Lung microvascular endothelial cell (primary cell): Measurements from ENCODE around the gene FER1L5. TPM values are rescaled to one million over a fixed set of nuclear protein-coding genes. Genes with fewer than 3 reads are reported as not detected.

ENCODE experiments used
- DNase-seq, 2 donors: peaks; one replicate each; pipeline versions ENCODE4 v3.0.0 to v3.0.0-alpha.2; 2010; ENCODE audit warnings: low read depth in 2 of 2
- total RNA-seq: library from RNA; depleted of rRNA; stranded (reverse); fragments of >200 nt; gene quantifications from 2 replicates; pipeline ENCODE4 v1.2.1, GENCODE V29; 2014

The FER1L5 gene
- not detected in 2 replicates for total RNA-seq

DNA sequence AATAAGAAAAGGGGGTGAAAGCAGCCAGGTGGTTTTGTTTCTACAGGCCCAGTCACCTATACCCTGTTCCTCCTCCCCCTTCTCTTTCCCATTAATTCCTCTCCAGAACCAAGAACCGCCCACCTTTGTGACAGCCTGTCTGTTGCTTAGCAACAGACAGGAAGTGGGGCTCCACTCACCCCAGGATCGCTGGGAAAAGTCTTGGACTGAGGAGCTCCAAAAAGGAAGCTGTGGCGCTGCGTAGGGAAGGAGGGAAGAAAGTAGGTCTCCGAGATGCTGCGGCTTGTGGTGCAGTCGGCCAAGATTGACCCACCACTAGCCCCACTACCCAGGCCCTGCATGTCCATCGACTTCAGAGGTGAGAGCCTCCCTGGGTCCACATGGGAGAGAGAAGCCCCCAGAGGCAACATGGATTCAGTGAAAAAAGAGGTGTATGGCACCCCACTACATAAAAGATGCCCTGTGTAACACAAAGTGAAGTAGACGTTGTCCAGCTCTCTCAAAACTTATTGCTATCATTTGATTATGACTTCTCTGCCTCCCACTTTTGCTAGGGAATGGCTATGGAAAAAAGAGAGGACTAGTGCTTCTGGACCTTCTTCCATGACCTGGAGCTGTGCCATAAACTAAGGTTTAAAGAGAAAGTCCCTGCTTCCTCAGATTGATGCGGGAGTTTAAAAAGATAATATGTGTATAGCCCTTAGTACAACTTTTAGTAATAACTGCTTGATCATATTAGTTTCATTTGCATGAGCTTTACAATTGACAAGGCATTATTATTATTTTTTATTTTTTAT is at the start of gene FER1L5:
Gene FER1L5, plus strand, starts transcription at position 201 of the 797 bp plus-strand sequence. Its CDS starts 73 bp downstream, at position 274.
- no peak for DNase-seq

DNA sequence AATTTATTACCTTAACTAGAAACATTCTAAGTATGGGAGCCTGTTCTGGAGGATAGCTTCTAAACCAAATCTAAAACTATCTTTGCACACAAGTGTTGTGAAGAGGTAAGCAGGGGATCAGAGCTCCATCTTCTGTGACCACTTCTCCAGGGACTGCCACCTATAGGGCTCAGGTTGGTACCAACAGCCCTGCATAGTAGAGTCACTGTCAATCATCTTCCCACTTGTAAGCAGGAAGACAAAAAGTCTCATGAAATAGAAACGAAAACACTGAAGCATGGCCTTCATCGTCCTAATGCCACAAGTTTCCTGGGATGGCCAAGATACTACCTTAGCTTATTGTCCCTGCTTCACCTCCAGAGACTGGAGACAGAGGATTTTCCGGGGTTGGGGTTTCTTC is 48.3 kb upstream of the FER1L5 start:
- no peak for DNase-seq

DNA sequence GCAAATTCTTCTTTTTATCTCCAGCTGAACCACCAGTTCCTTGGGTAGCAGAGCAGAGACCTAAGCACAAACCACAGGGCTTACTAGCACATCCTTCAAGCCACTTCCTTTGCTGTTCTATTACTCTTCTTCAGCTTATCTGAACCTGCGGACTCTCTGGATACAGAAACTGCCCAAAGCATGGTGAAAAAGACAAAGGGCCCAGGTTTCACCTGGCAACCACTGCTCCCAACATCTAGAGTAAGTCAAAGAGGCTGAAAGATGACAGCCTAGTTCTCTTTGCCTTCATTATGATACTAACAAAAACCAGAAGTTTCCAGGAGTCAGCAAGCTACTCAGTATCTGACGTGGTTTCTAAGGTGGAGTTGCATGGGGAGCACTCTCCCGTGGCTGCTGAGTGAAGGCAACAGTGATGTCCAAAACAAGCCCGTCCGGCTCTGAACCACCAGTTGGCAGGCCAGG is 47.8 kb upstream of the FER1L5 start:
- no peak for DNase-seq

DNA sequence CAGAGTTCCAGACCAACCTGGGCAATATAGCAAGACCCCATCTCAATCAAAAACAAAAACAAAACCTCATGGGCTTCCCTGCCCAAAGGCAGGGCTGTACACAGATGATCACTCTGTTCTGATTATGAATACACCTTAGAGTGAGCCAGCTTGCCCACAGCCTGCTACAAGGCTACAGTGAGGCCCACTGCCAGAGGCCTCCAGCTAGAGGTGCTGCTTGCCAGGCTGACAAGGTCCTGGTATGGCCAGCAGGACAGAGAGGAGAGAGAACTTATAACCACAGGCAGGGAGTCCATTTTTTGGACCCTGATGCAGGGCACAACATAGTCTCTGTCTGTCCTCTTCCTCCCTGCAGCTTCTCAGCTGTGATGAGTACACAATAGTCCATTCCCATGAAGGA is 46.0 kb upstream of the FER1L5 start:
- no peak for DNase-seq

DNA sequence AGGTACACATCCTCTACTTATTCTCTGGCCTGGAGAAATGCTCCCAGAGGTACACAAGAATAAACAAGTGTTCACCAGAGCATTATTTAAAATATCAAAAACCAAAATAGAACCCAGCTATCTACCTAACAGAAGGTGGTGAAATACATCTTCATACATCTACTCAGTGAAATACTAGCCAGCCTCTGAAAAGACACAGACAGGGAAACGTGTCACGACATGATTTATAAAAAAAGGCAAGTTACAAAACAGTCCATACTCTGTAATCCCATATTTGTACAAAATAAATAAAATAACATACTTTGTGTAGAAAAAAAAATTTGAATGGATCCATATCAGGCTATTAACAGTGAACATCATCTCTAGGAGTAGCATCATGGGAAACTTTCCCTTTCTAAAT is 42.6 kb upstream of the FER1L5 start:
- no peak for DNase-seq

DNA sequence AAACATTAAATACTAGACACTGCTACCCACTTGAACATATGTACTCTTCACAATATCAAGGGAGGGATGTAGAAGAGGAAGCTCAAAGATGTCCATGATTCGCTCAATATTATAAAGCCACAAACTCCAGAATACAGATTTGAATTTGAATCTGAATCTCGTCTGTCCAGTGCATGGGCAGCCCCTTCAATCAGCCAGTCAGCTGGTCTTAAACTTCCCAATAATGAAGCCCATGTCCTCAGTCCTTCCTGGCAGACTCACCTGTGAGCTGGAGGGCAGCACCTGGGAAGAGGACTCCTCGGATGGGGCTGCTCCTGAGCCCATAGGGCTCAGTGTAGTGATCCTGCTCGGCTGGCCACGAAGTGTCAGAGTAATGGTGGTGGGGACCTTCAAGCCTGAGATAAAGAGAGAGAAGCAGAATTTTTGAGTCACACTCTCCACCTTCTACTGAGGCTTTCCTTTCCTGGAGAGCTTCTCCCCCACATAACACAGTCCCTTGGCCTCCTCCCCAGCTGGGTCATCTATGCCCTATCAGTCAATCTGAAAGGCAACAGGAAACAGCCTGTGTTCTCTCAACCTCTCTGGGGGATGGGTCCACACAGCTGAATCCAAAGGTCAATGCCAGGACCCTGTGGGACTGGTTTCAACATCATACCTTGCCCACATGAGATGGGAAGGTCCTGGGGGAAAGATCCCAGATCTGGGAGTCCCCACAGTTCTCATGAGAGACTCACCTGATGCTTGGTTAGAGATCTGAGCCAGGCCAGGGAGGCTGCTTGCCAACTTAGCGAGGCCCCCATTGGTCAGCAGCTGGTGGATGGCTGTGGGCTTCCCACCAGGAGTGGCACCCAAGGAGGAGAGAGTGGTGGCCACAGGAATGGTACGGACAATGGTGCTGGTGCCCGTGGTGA is 40.9 kb upstream of the FER1L5 start:
- peak in 1 of 2 donors; percentile 32 for DNase-seq

DNA sequence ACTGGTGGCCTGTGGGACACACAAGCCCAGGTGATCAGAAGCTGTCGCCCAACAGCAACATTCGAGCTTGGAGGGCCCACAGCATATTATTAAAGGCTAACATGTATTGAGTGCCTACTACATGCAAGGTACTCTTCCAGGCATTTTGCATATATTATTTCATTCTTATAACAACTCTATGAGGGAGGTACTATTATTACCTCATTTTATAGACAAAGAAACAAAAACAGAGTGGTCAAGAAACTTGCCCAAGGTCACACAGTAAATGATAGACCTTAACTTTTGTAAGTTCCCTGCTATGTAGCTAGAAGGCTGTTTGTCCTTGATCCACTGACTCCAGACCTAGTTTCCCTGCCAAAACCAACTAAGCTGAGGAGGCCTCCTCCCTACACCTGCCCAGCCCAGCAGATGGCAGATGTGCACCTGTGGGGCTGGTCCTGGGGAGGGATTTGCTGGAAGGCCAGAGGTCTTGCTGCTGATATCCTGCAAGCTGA is 40.2 kb upstream of the FER1L5 start:
- DNase-seq = no peak

DNA sequence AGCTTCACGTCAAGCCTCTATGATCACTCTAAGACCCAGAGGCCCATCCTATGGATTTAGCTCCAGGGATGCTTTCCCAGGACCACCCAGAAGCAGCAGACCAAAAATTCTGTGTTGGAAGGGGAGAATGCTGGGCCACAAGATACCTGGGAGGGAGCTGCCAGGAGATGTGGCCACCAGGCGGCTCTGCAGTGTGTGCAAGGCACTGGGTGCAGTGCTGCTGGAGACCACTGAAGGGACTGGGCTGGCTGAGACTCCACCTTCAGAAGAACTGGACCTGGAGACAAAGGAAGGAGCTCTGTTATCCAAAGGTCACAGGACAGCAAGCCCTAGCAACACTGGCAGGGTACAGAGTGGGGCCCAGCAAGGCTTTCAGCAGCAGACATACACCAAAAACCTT is 38.5 kb upstream of the FER1L5 start:
- DNase-seq = peak in 1 of 2 donors; percentile 10

DNA sequence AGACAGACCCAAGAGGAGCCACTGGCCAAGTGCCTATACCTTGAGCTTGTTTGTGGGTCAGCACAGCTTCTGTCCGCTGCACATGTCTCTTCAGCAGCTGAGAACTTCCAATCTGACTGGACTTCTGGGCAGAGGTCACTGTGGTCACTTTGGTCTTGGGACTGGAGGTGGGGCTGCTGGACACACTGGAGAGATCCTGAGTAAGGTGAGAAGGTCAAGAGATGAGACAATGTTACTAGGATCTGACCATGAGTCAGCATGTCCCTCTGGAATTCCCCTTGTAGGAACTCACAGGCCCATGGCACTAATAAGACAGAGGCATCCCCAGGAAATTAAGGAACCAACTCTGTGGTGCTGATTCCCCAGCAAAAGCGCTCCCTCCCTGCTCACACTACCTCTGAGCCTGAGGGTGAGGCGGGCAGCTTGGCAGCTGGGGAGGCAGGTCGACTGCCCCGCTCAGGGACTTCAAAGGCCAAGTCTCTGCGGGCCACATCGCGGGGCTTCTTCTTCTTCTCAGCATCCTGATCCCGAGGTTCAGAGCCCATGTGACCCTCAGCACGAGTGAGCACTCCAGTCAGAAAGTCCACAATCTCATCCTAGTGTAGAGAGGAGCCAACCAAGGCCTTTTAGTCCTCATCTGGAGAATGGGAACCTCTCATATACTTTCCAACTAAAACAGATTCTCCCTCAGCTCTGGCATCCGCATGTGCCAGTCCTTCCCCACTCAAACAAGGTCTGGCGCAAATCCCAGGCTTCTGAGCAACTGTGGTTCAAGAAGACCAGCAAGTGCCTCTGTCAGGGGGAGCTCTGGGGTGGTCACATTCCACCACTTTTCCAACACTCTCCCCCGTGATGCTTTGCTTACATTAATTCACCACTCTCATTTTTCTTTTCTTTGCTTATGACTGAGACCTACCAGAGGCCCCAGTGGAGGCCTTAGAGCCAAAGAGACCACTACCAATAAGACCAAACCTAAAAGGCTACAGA is 33.8 kb upstream of the FER1L5 start:
- DNase-seq = peak; percentile 7 to 79

DNA sequence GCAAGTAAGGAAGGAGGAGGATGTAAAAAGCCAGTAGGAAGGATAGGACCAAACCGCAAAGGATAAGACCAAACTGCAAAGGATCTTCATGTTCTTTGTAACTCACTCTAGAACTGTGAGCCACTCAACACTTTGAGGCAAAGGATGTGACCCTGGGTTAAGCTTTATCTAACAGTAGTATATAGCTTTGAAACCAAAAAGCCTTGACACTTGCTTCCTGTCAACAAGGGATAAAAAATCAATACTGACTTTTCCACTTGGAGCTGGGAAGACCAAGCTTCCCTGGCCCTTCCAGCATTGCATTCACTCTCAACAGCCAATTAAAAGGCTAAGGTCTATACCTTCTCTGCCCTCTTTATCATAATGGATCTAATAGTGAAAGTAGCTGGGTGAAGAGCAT is 26.4 kb upstream of the FER1L5 start:
- DNase-seq = no peak

DNA sequence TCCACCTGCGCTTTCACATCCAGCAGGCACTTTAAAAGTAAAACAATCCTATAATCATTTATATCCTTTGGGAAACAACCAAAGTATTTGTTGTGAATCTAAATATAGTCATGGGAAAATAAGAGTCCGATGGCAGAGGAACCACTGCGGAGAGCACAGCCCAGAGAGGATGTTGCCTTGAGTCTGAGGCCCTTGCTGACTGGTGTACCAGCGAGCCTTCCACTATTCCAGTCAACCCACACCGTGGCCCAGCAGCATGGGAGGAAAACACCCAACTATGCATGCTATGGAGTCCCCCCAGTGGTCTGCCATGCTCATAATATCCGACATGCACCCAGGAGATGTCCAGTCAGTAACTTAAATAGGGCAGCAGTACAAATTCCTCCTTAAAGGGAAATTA is 26.0 kb upstream of the FER1L5 start:
- DNase-seq = no peak

DNA sequence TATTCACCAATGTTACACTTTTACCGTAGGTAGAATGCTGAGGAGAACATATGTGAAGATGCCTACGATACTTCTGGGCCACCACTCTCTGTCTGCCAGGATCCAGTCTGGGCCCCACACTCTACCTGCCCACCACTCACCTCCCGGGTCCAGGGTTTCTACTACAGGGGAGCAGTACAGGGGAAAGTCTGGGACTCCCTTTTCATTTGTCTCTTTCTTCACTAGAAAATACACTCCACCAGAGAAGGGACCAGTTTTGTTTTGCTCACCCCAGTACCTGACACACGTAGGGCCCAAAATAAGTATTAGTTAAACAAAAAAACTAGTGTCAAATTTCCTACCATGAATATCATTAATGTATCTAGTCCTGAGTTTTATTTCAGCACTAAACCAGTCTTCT is 25.6 kb upstream of the FER1L5 start:
- DNase-seq = no peak

DNA sequence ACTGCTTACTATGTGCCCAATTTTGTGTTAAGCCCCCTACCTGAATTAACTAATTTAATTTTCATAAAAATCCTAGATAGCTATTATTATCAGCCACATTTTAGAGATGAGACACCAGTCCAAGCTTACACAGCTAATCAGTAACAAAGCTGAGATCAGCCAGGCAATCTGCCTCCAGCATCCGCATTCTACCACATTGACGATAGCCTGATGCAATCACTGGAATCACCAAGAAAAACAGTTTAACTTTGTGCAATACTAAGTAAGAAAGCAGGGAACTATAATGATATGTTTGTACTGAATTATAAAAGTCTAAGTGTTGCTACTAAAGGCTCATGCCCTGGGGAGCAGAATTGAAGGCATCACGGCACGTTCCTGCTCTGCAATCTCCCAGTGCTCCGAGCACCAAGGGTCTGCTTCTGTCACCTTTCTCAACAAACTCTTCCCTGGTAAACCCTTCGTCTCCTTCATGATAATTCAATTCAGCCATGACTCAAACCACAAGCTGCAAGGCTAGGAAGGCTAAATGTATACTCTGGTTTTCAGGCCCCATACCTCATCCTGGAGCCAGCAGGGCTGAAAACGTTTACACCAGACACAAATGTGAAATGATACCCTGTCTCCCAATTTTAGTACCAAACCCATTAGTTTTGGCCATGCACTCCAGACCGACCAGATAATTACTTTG is 23.8 kb upstream of the FER1L5 start:
- DNase-seq = no peak

DNA sequence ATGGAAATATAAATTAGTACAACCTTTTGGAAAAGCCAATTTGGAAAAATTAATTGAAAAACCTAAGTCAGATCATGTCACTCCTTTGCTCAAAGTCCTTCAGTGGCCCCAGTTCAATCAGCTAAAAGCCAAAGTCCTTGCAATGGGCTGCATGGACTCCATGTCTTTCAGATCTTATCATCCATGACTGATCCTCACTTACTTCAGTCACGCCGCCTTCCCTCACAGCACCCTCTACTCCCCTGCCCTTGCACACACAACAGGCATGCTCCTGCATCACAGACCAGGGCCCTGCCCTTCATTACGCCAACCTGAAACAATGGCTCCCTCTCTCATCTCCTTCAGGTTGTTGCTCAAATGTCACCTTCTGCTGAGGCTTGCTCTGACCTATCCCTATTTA is 20.0 kb upstream of the FER1L5 start:
- DNase-seq = no peak

DNA sequence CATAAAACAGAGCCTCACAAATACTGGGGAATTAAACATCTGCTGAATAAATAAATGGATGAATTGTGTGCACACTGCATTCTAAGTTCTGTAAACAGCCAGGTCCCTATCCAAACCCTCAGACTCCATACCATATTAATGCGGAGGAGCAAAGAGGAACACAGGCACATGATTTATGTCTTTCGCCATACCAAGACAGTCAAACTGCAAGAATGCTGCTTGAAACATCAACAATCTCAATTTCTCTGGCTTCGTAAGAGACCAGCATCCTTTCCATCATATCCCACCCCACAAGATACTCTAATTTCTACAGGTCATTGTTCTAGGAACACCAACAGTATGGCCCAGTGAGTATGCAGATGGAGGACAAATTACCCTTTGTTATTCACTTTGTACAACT is 19.4 kb upstream of the FER1L5 start:
- DNase-seq = no peak

DNA sequence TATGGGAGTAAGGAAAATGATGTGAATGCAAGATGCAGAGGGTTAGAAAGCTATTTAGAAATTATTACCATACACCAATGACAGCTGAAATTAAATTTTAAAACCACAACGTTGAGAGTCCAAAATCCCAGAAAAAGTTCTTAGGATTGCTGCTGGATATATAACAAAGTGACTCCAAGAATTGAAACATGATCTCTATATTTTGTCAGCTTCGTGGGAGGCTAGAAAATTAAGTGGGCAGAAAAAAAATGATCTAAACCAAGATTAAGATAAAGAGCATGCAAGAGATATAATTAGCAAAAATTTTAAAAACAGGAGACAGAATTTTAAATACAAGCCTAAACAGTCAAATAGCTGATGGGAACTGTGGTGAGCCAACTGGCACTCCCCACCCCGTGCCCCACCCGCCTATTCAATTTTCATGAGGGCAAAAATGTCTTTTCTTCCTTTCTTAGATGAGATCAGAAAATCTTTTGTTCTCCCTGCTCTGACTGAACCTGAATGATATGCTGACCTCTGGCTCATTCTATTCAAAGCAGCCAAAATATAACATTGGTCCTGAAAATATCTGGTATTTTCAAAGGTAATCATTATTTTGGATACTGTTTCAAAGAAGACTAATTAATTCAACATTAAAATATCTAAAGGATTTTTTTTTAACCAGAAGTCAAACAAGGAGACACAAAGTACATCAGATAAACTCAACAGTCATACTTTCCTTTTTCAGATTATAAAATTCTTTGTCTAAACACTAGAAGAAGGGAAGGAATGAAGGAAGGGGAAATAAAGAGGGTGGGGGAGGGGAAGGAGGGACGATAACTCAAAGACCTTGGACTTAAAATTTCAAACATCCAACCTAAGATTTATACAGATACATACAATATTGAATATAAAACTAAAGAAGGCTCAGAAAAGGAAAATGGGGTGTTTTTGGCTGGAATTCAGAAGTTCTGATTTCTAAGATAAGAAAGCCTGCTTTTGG is 16.7 kb upstream of the FER1L5 start:
- DNase-seq = peak in 1 of 2 donors; percentile 17

DNA sequence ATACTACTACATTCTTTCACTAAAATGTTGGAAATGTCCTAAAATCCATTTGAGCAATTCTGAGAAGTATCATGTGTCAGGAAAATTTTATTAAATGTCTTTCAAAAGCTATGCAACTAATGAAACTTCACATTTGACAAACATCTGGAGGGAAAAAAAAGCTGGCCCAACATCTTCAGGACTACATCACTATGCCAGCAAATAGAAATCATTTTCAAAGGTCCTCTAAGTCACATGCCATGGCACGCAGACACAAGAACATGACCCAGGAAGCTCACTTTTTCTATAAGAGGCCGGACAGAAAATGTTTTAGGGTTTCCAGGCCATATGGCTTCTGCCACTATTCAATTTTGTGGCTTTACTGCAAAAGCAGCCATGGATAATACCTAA is 16.0 kb upstream of the FER1L5 start:
- no peak for DNase-seq

DNA sequence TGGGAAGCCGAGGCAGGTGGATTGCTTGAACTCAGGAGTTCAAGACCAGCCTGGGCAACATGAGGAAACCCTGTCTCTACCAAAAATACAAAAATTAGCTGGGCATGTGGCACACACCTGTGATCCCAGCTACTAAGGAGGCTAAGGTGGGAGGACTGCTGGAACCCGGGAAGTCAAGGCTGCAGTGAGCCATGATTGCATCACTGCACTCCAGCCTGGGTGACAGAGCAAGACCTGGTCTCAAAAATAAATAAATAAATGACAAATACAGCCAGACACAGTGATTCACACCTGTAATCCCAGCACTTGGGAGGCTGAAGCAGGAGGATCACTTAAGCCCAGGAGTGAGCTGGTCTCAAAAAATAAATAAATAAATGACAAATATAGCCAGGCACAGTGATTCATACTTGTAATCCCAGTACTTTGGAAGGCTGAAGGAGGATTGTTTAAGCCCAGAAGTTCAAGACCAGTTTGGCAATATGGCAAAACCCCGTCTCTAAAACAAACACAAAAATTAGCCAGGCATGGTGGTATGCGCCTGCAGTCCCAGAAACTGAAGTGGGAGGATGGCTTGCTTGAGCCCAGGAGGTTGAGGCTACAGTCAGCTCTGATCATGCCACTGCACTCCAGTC is 10.6 kb upstream of the FER1L5 start:
- DNase-seq = no peak

DNA sequence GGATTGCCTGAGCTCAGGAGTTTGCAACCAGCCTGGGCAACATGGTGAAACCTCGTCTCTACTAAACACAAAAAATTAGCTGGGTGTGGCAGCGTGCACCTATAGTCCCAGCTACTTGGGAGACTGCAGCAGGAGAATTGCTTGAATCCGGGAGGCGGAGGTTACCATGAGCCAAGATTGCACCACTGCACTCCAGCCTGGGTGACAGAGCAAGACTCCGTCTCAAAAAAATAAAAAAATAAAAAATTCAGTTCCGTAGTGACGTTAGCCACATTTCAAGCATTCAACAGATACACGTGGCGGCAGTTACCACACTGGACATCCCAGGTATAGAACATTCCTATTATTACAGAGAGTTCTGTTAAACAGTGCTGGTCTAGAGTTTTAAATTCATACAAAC is 8.9 kb upstream of the FER1L5 start:
- DNase-seq = no peak
